ENCODE measurements around the gene STAU1. TPM values are rescaled to one million over a fixed set of nuclear protein-coding genes. Genes with fewer than 3 reads are reported as not detected.

The STAU1 gene
- total and polyA plus RNA-seq, 2 of the 13 experiments (the other 11 are each of a cell fraction or from before 2014, with no cell fraction given): 119 to 133 TPM

GRCh38 chr20:49184084-49184501, 4.0 kb downstream of the STAU1 start (continued):
- TF ChIP-seq ZBTB4 (CRISPR knock-in tag; IDR thresholded peaks at IDR 0.05; ENCODE audit: borderline replicate concordance) (0 out of 2 replicates have a peak, but pooled peaks have one; percentile 51), HMGXB4 (CRISPR knock-in tag; IDR thresholded peaks at IDR 0.05; ENCODE audit: borderline replicate concordance in 1 of 2, low read depth in 1 of 2) (peak in 1 of 2 experiments; percentile 50; a peak in 2 of 4 replicates), ZNF574 (CRISPR knock-in tag; IDR thresholded peaks at IDR 0.05) (peak; percentile 21; the same call in 1 of the 2 replicates), RARG (CRISPR knock-in tag; IDR thresholded peaks at IDR 0.05; ENCODE audit: low read depth) (0 out of 2 replicates have a peak, but pooled peaks have one; percentile 57), MTA1 (CRISPR knock-in tag; IDR thresholded peaks at IDR 0.05; ENCODE audit: borderline replicate concordance) (0 out of 2 replicates have a peak, but pooled peaks have one; percentile 19), BHLHE40 (IDR thresholded peaks at IDR 0.05; ENCODE audit: low read length) (peak; percentile 79), NR2C2 (CRISPR knock-in tag; IDR thresholded peaks at IDR 0.05; ENCODE audit: borderline replicate concordance) (peak; percentile 40; the same call in 1 of the 2 replicates), ZBTB26 (CRISPR knock-in tag; IDR thresholded peaks at IDR 0.05; ENCODE audit: borderline replicate concordance) (peak; percentile 59; the same call in 1 of the 2 replicates), ZNF543 (CRISPR knock-in tag; IDR thresholded peaks at IDR 0.05) (0 out of 2 replicates have a peak, but pooled peaks have one; percentile 50), MIER3 (CRISPR knock-in tag; IDR thresholded peaks at IDR 0.05; ENCODE audit: borderline replicate concordance) (0 out of 2 replicates have a peak, but pooled peaks have one; percentile 22), ZFX (CRISPR knock-in tag; IDR thresholded peaks at IDR 0.05; ENCODE audit: low read depth) (peak; percentile 24; the same call in 1 of the 2 replicates), PITX1 (CRISPR knock-in tag; IDR thresholded peaks at IDR 0.05) (0 out of 2 replicates have a peak, but pooled peaks have one; percentile 17), ZMYM3 (CRISPR knock-in tag; IDR thresholded peaks at IDR 0.05) (0 out of 2 replicates have a peak, but pooled peaks have one; percentile 17), ARID4A (CRISPR knock-in tag; IDR thresholded peaks at IDR 0.05; ENCODE audit: borderline replicate concordance) (0 out of 2 replicates have a peak, but pooled peaks have one; percentile 28)
